Breast epithelium (tissue), 4 donors: ENCODE measurements around the gene CFAP54. TPM values are rescaled to one million over a fixed set of nuclear protein-coding genes. Genes with fewer than 3 reads are reported as not detected.

Experiments
- DNase-seq, 2 donors: peaks; one replicate each; pipeline ENCODE4 v3.0.0-alpha.2; 2019; ENCODE audit warnings: low spot score in 2 of 2
- H3K27ac ChIP-seq, 2 donors: fragments of 200-600 bp; sonication (generic) in 1 of 2; one replicate each; pipeline ENCODE4 v1.5.1; 2016 to 2019; ENCODE audit warnings: mild to moderate bottlenecking in 1 of 2
- H3K27me3 ChIP-seq, 2 donors: fragments of 200-600 bp; sonication (generic) in 1 of 2; one replicate each; pipeline versions ENCODE4 v1.5.1 to v1.6.0; 2017 to 2019; ENCODE audit warnings: control low read depth in 1 of 2, mild to moderate bottlenecking in 1 of 2
- H3K36me3 ChIP-seq: fragments of 200-600 bp; one replicate; pipeline ENCODE4 v1.5.1; 2019
- H3K4me1 ChIP-seq, 2 donors: fragments of 200-600 bp; sonication (generic); one replicate each; pipeline ENCODE4 v1.5.1; 2016 to 2019; ENCODE audit warnings: control low read depth in 1 of 2
- H3K4me3 ChIP-seq, 3 donors: fragments of 200-600 bp; sonication (generic); 1 replicate in 2 of 3; 2 replicates in 1 of 3; pipeline ENCODE4 v1.5.1; 2016 to 2019; ENCODE audit warnings: mild to moderate bottlenecking in 3 of 3, moderate library complexity in 2 of 3
- H3K9me3 ChIP-seq, 2 donors: fragments of 200-600 bp; sonication (generic) in 1 of 2; one replicate each; pipeline ENCODE4 v1.5.1; 2016 to 2019; ENCODE audit warnings: control low read depth in 1 of 2
- POLR2A ChIP-seq: fragments of 450-650 bp; IDR thresholded peaks from one replicate; pipeline ENCODE4 v1.6.1; 2016; ENCODE audit warnings: antibody characterized with exemption, mild to moderate bottlenecking, moderate library complexity
- POLR2AphosphoS5 ChIP-seq, 3 donors: sonication (generic); formaldehyde crosslinking; IDR thresholded peaks; one replicate each; pipeline ENCODE4 v1.6.1; 2017; ENCODE audit warnings: antibody characterized with exemption in 3 of 3
- intact Hi-C: fragments of 100-400 bp; cut with DNase I; formaldehyde crosslinking; loops from one replicate; pipeline ENCODE4 v1.15.1; 2023; ENCODE audit warnings: low total_unique reads
- total RNA-seq, 3 donors: library from RNA; depleted of rRNA; stranded (reverse); fragments of >200 nt; gene quantifications; one replicate each; pipeline ENCODE4 v1.1.0, GENCODE V29; 2016
- TF ChIP-seq, protein P1 (sequence below), 3 donors: fragments of 450-650 bp; IDR thresholded peaks; one replicate each; pipeline ENCODE4 v1.5.1; 2016 to 2017; ENCODE audit warnings: antibody characterized with exemption in 3 of 3, mild to moderate bottlenecking in 3 of 3, moderate library complexity in 3 of 3

The CFAP54 gene
- total RNA-seq, 3 donors from 2014 or later: 0.48 to 7.3 (median 2.9) TPM

DNA sequence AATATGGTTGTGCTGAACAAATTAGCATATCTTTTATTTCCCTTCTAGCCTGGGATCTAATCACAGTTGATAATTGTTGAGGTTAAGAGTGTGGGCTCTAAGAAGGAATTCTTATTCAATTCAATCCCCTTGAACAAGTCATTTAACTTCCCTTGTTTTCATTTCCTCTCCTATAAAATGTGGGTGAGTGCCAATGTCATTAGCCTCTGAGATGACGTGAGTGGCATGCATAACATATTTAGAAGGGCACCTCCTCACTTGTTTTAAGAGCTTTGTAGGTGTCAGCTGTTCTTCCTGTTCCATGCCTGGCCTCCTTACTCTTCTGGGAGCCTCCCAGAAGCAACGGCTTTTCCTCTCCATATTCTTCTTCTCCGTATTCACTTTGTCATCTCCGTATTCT, 262.2 kb downstream of the CFAP54 start:
- DNase-seq: no peak
- Histone ChIP-seq H3K9me3 (no peaks in the 10 kb centered on the region), H3K27ac (no peak overlapping the region), H3K27me3 (no peaks in the 10 kb centered on the region), H3K4me3 (no peak overlapping the region), H3K4me1 (no peaks in the 10 kb centered on the region), H3K36me3 (no peaks in the 10 kb centered on the region)
- TF ChIP-seq POLR2AphosphoS5 (IDR thresholded peaks at IDR 0.05): no peak
- TF ChIP-seq, protein P1, sequence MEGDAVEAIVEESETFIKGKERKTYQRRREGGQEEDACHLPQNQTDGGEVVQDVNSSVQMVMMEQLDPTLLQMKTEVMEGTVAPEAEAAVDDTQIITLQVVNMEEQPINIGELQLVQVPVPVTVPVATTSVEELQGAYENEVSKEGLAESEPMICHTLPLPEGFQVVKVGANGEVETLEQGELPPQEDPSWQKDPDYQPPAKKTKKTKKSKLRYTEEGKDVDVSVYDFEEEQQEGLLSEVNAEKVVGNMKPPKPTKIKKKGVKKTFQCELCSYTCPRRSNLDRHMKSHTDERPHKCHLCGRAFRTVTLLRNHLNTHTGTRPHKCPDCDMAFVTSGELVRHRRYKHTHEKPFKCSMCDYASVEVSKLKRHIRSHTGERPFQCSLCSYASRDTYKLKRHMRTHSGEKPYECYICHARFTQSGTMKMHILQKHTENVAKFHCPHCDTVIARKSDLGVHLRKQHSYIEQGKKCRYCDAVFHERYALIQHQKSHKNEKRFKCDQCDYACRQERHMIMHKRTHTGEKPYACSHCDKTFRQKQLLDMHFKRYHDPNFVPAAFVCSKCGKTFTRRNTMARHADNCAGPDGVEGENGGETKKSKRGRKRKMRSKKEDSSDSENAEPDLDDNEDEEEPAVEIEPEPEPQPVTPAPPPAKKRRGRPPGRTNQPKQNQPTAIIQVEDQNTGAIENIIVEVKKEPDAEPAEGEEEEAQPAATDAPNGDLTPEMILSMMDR (IDR thresholded peaks at IDR 0.05): no peak
- no peak for TF ChIP-seq POLR2A
- intact Hi-C loops: no loop called here

- Histone ChIP-seq H3K27ac (no peak overlapping the region), H3K36me3 (no peaks in the 10 kb centered on the region), H3K4me3 (no peak overlapping the region), H3K4me1 (no peaks in the 10 kb centered on the region), H3K27me3 (no peaks in the 10 kb centered on the region), H3K9me3 (no peaks in the 10 kb centered on the region)
- intact Hi-C loops: no loop called here
- TF ChIP-seq POLR2AphosphoS5 (IDR thresholded peaks at IDR 0.05) (no peak), POLR2A (no peak)
- TF ChIP-seq, protein P1 (IDR thresholded peaks at IDR 0.05): no peak
- no peak for DNase-seq
These were observed 262.8 kb downstream of the CFAP54 start for GRCh38 chr12:96752211-96752610.

DNA sequence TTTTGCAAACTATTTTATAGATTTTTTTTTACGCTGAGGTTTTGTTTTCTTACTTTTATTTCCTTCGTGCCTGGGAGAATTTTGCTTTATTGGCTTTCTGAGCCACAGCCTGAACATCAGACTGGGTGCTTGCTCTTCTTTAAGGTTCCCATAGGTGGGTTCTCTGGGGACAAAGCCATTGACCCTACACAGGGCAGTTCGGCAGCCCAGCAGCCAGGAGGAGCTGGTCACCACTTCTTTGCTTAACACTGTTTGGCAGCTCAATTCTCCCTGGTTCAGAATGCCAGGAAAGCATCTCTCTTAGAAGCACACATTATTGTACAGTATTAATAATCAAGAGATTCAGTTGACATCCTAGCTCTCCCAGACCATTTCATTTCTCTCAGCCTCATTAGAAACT, 276.9 kb downstream of the CFAP54 start:
- TF ChIP-seq POLR2AphosphoS5 (IDR thresholded peaks at IDR 0.05) (no peak), POLR2A (no peak)
- TF ChIP-seq, protein P1 (IDR thresholded peaks at IDR 0.05): no peak
- H3K27me3 ChIP-seq: no peaks in the 10 kb centered on the region
- DNase-seq: no peak
- intact Hi-C loops: no loop called here
- H3K27ac ChIP-seq: no peak overlapping the region
- no peak overlapping the region for H3K4me3 ChIP-seq
- H3K4me1 ChIP-seq: no peaks in the 10 kb centered on the region
- no peaks in the 10 kb centered on the region for H3K36me3 ChIP-seq
- no peaks in the 10 kb centered on the region for H3K9me3 ChIP-seq

DNA sequence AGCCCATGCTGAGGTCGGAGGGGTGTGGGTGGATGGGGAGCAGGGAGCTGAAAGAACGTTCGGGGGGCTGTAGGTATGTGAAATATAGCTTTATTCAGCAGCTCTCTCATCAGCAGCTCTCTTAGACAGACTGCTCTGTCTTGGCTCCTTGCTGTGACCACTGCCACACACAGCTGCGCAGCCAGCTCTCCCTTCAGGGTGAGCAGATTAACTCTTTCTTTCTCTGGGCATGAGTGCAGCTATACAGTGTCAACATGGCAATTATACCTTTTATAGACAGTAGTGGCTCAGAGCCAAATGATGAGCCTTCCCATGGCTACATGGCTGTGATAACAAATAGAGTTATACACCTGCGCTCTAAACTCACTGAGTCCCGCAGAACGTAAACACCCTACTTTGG, 280.0 kb downstream of the CFAP54 start:
- Histone ChIP-seq H3K27me3 (no peaks in the 10 kb centered on the region), H3K9me3 (no peaks in the 10 kb centered on the region), H3K4me1 (no peaks in the 10 kb centered on the region), H3K4me3 (no peak overlapping the region), H3K36me3 (no peaks in the 10 kb centered on the region), H3K27ac (no peak overlapping the region)
- TF ChIP-seq POLR2A (no peak), POLR2AphosphoS5 (IDR thresholded peaks at IDR 0.05) (no peak)
- TF ChIP-seq, protein P1 (IDR thresholded peaks at IDR 0.05): no peak
- intact Hi-C loops: no loop called here
- no peak for DNase-seq

DNA sequence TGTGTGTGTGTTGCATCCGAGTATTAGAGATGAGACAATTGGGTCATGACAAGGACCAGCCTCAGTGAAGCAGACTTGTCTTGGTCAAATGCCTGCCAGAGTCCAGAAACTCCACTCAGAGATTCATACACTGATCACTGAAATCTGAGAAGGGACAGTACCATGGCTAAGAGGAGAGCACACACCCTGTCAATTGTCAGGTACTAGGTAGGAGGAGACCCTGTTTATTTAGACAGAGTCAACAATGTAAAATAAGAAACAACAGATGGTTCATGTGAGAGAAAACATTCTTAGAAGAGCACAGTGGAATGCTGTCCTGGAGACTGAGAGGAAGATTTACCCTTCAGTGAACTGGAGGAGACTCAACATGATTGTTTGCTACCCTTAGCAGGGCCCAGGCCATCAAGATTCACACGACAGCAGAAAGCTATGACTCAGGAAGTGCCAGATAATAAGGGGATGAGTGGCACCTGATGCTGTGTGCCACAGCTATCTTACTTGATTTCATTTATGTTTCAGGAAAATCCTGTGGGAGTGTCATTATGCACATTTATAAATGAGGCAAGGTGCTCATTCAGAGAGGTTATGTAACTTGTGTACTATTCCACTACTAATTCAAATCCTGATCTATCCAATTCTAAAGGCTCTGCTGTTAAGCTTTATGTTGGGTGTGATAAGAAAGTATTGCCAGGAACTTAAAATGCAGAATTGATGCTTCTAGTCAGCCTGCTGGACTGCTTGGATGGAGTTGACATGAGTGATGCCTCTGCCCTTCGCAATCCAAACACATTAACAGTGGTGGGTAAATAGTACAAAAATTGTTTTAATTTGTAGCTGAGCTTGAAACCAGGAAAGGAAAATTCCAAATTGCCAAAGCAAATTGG, 281.1 kb downstream of the CFAP54 start:
- Histone ChIP-seq H3K27me3 (no peaks in the 10 kb centered on the region), H3K4me1 (no peaks in the 10 kb centered on the region)
- no peak for TF ChIP-seq POLR2A
- TF ChIP-seq, protein P1 (IDR thresholded peaks at IDR 0.05): no peak
- TF ChIP-seq POLR2AphosphoS5 (IDR thresholded peaks at IDR 0.05): no peak

More for the DNA sequence above, 281.1 kb downstream of the CFAP54 start:
- H3K36me3 ChIP-seq: no peaks in the 10 kb centered on the region
- no peak overlapping the region for H3K27ac ChIP-seq
- intact Hi-C loops: no loop called here
- no peaks in the 10 kb centered on the region for H3K9me3 ChIP-seq
- H3K4me3 ChIP-seq: no peak overlapping the region
- no peak for DNase-seq
